ENCODE results near the gene PTPRA. TPM values are rescaled to one million over a fixed set of nuclear protein-coding genes. Genes with fewer than 3 reads are reported as not detected.

The PTPRA gene
- total and polyA plus RNA-seq, 9 of the 15 experiments (the other 6 are each of a cell fraction or from before 2014, with no cell fraction given): 3.4 to 80.5 (median 28.0) TPM

GRCh38 chr20:3046677-3047462 is 173.6 kb downstream of the PTPRA start:
- POLR2A ChIA-PET: no interaction called here
- DNase-seq (ENCODE audit: extremely low read depth in 1 of 4, low spot score in 3 of 4): peak in 1 of 4 experiments; percentile 18
- Histone ChIP-seq H3K4me2 (ENCODE audit: insufficient read depth, low read length) (peak overlapping the region; percentile 91), H3K4me1 (replicated peaks in 1 of 2; ENCODE audit: control insufficient read depth in 2 of 2, insufficient read depth in 2 of 2, low read length in 2 of 2) (peaks cover 18 to 26% of the 10 kb centered on the region in 2 experiments; a peak in 4 of 5 replicates), H3K9me3 (replicated peaks; ENCODE audit: control insufficient read depth, insufficient read depth, low read depth, low read length) (no peaks in the 10 kb centered on the region), H3K79me2 (ENCODE audit: control insufficient read depth, insufficient read depth, low read length) (peaks cover 22% of the 10 kb centered on the region), H3K27me3 (ENCODE audit: control insufficient read depth in 2 of 2, insufficient read depth in 2 of 2, low read length in 2 of 2) (no peaks in the 10 kb centered on the region), H4K20me1 (replicated peaks; ENCODE audit: control insufficient read depth, insufficient read depth, low read length) (no peaks in the 10 kb centered on the region), H3K27ac (ENCODE audit: extremely low read depth, low read depth, low read length) (peak overlapping the region; percentile 86; the same call in 1 of the 3 replicates), H3K36me3 (ENCODE audit: control insufficient read depth, insufficient read depth, low read length) (peaks cover 30% of the 10 kb centered on the region; the same call in 2 of the 3 replicates), H3K9ac (ENCODE audit: insufficient read depth in 1 of 2, low read depth in 2 of 2, low read length in 2 of 2) (peak overlapping the region; percentile 73 to 96), H2AFZ (ENCODE audit: low read depth, low read length) (peak overlapping the region; percentile 97; the same call in 1 of the 2 replicates), H3K4me3 (peak overlapping the region; percentile 92), H3K9me1 (ENCODE audit: control insufficient read depth, insufficient read depth, low read length) (no peaks in the 10 kb centered on the region)
- intact Hi-C loops (cut with micrococcal nuclease) (no loop called here), in situ Hi-C loops (cut with MboI) (no loop called here)
- CTCF ChIA-PET (ENCODE audit: low intra/inter-chr PET ratio): no interaction called here
- BruUV-seq (replicated peaks): no TSS peak
- ATAC-seq: no peak
- no peak for FAIRE-seq
- 0 out of 2 replicates have a peak, but pooled peaks have one; percentile 11 for TF ChIP-seq ZNF232 (CRISPR knock-in tag; IDR thresholded peaks at IDR 0.05)
- no peak for TF ChIP-seq FOXM1 (IDR thresholded peaks at IDR 0.05; ENCODE audit: low read depth)
- no peak for TF ChIP-seq FOXM1 (CRISPR knock-in tag; IDR thresholded peaks at IDR 0.05; ENCODE audit: low read depth)
- no peak for TF ChIP-seq ATF6 (CRISPR knock-in tag; IDR thresholded peaks at IDR 0.05)
- TF ChIP-seq ZNF76 (CRISPR knock-in tag; IDR thresholded peaks at IDR 0.05; ENCODE audit: borderline replicate concordance): no peak
- no peak for TF ChIP-seq SIN3B (IDR thresholded peaks at IDR 0.05; ENCODE audit: low read depth)
- no peak for TF ChIP-seq CHAMP1 (IDR thresholded peaks at IDR 0.05)
- no peak for TF ChIP-seq FOXP4 (CRISPR knock-in tag; IDR thresholded peaks at IDR 0.05; ENCODE audit: borderline replicate concordance)
- TF ChIP-seq ETV5 (CRISPR knock-in tag; IDR thresholded peaks at IDR 0.05; ENCODE audit: low read depth): 0 out of 2 replicates have a peak, but pooled peaks have one; percentile 19
- TF ChIP-seq CBX8 (IDR thresholded peaks at IDR 0.05; ENCODE audit: borderline replicate concordance, extremely low read depth, low read depth, low read length, poor library complexity, severe bottlenecking): no peak
- TF ChIP-seq ZFPM2 (CRISPR knock-in tag; IDR thresholded peaks at IDR 0.05): no peak
- WGBS (ENCODE audit: insufficient coverage, low coverage, missing lambda C conversion rate): 15% methylated on average over 34 of the region's 39 CpGs

All from K562 (cell line).